LNCaP clone FGC (cell line): ENCODE data around the gene STXBP6.

Experiments
- DNase-seq: peaks from one replicate; pipeline ENCODE4 v3.0.0-alpha.2; 2011; ENCODE audit warnings: low read depth
- H3K4me3 ChIP-seq: 2 replicates; pipeline ENCODE4 v1.5.1; 2011; ENCODE audit warnings: mild to moderate bottlenecking, low read depth, low read length, control low read depth
- CTCF ChIP-seq: IDR thresholded peaks from 2 replicates; pipeline ENCODE4 v1.5.1; 2012; ENCODE audit warnings: mild to moderate bottlenecking; ENCODE audit not compliant: control insufficient read depth, insufficient read depth; ENCODE audit errors: extremely low read depth

The STXBP6 gene

GRCh38 chr14:24952851-24953666 lies 96.9 kb downstream of the STXBP6 start:
- TF ChIP-seq CTCF = 0 out of 2 replicates have a peak, but pooled peaks have one; percentile 19
- no peak overlapping the region for H3K4me3 ChIP-seq
- no peak for DNase-seq

GRCh38 chr14:24948261-24948847 lies 101.6 kb downstream of the STXBP6 start:
- no peak for TF ChIP-seq CTCF
- no peak for DNase-seq

GRCh38 chr14:24947131-24947530 lies 102.8 kb downstream of the STXBP6 start:
- DNase-seq = no peak
- no peak overlapping the region for H3K4me3 ChIP-seq
- no peak for TF ChIP-seq CTCF

More at GRCh38 chr14:24948261-24948847, 101.6 kb downstream of the STXBP6 start:
- no peak overlapping the region for H3K4me3 ChIP-seq

- H3K4me3 ChIP-seq = no peak overlapping the region
- peak; percentile 72 for DNase-seq
- no peak for TF ChIP-seq CTCF
Measured at GRCh38 chr14:24944800-24945199, 105.1 kb downstream of the STXBP6 start.

GRCh38 chr14:24943024-24943423 lies 106.9 kb downstream of the STXBP6 start:
- no peak overlapping the region for H3K4me3 ChIP-seq
- no peak for DNase-seq
- no peak for TF ChIP-seq CTCF

GRCh38 chr14:24941719-24942118 lies 108.2 kb downstream of the STXBP6 start:
- no peak for DNase-seq
- TF ChIP-seq CTCF = no peak
- H3K4me3 ChIP-seq = no peak overlapping the region
